ENCODE data around the gene PLAC1.

PLAC1 gene

GRCh38 chrX:134571796-134572195, 86.5 kb downstream of the PLAC1 start:
- Histone ChIP-seq H4K20me1 (ENCODE audit: insufficient read depth, low read length) (no peaks in the 10 kb centered on the region), H3K9ac (ENCODE audit: low read length) (no peak overlapping the region), H3K27me3 (ENCODE audit: low read depth, low read length) (no peaks in the 10 kb centered on the region), H3K27ac (ENCODE audit: low read length) (no peak overlapping the region), H3K79me2 (ENCODE audit: low read length) (no peaks in the 10 kb centered on the region), H3K4me2 (ENCODE audit: low read length) (no peak overlapping the region), H3K36me3 (replicated peaks; ENCODE audit: low read depth, low read length) (no peaks in the 10 kb centered on the region), H3K4me1 (ENCODE audit: low read length) (peaks cover 18% of the 10 kb centered on the region), H3K9me3 (ENCODE audit: insufficient read depth, low read length) (no peaks in the 10 kb centered on the region), H2AFZ (ENCODE audit: low read depth, low read length) (no peak overlapping the region), H3K4me3 (ENCODE audit: low read length) (no peak overlapping the region)
- TF ChIP-seq EZH2phosphoT487 (IDR thresholded peaks at IDR 0.05; ENCODE audit: low read depth): no peak
- TF ChIP-seq, protein P1, sequence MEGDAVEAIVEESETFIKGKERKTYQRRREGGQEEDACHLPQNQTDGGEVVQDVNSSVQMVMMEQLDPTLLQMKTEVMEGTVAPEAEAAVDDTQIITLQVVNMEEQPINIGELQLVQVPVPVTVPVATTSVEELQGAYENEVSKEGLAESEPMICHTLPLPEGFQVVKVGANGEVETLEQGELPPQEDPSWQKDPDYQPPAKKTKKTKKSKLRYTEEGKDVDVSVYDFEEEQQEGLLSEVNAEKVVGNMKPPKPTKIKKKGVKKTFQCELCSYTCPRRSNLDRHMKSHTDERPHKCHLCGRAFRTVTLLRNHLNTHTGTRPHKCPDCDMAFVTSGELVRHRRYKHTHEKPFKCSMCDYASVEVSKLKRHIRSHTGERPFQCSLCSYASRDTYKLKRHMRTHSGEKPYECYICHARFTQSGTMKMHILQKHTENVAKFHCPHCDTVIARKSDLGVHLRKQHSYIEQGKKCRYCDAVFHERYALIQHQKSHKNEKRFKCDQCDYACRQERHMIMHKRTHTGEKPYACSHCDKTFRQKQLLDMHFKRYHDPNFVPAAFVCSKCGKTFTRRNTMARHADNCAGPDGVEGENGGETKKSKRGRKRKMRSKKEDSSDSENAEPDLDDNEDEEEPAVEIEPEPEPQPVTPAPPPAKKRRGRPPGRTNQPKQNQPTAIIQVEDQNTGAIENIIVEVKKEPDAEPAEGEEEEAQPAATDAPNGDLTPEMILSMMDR (IDR thresholded peaks at IDR 0.05; ENCODE audit: low read depth, low read length): no peak

GRCh38 chrX:134570899-134571298, 87.4 kb downstream of the PLAC1 start:
- Histone ChIP-seq H3K4me2 (ENCODE audit: low read length) (peak overlapping the region; percentile 29), H3K27ac (ENCODE audit: low read length) (no peak overlapping the region), H3K27me3 (ENCODE audit: low read depth, low read length) (no peaks in the 10 kb centered on the region), H3K4me3 (ENCODE audit: low read length) (no peak overlapping the region), H3K36me3 (replicated peaks; ENCODE audit: low read depth, low read length) (no peaks in the 10 kb centered on the region), H3K9ac (ENCODE audit: low read length) (no peak overlapping the region), H3K4me1 (ENCODE audit: low read length) (peaks cover 18% of the 10 kb centered on the region), H3K9me3 (ENCODE audit: insufficient read depth, low read length) (no peaks in the 10 kb centered on the region), H4K20me1 (ENCODE audit: insufficient read depth, low read length) (no peaks in the 10 kb centered on the region), H2AFZ (ENCODE audit: low read depth, low read length) (no peak overlapping the region), H3K79me2 (ENCODE audit: low read length) (no peaks in the 10 kb centered on the region)
- TF ChIP-seq, protein P1 (IDR thresholded peaks at IDR 0.05; ENCODE audit: low read depth, low read length): no peak
- TF ChIP-seq EZH2phosphoT487 (IDR thresholded peaks at IDR 0.05; ENCODE audit: low read depth): no peak

DNA sequence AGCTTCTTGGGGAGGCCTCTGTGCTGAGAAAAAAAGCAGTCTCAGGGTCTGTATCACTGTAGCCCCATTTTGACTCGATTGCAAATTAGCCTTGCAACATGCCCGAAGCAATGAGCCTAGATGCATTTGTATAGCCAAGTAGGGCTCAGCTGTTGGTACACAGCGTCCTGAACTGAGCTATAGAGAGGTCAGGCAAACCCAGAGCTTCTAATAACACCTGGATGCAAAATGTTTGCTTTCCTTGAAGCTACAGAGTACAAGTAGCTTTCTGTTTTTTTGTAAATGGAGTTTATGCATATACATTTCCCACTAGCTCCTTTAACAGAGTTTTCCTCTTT, 87.8 kb downstream of the PLAC1 start:
- Histone ChIP-seq H2AFZ (ENCODE audit: low read depth, low read length) (0 out of 2 replicates have a peak overlapping the region, but pooled peaks have one; percentile 50), H3K4me2 (ENCODE audit: low read length) (no peak overlapping the region), H3K9me3 (ENCODE audit: insufficient read depth, low read length) (no peaks in the 10 kb centered on the region), H3K79me2 (ENCODE audit: low read length) (no peaks in the 10 kb centered on the region), H3K4me3 (ENCODE audit: low read length) (no peak overlapping the region), H3K4me1 (ENCODE audit: low read length) (peaks cover 18% of the 10 kb centered on the region), H3K9ac (ENCODE audit: low read length) (no peak overlapping the region), H4K20me1 (ENCODE audit: insufficient read depth, low read length) (no peaks in the 10 kb centered on the region), H3K27ac (ENCODE audit: low read length) (no peak overlapping the region), H3K27me3 (ENCODE audit: low read depth, low read length) (no peaks in the 10 kb centered on the region), H3K36me3 (replicated peaks; ENCODE audit: low read depth, low read length) (no peaks in the 10 kb centered on the region)
- TF ChIP-seq, protein P1 (IDR thresholded peaks at IDR 0.05; ENCODE audit: low read depth, low read length): no peak
- no peak for TF ChIP-seq EZH2phosphoT487 (IDR thresholded peaks at IDR 0.05; ENCODE audit: low read depth)

DNA sequence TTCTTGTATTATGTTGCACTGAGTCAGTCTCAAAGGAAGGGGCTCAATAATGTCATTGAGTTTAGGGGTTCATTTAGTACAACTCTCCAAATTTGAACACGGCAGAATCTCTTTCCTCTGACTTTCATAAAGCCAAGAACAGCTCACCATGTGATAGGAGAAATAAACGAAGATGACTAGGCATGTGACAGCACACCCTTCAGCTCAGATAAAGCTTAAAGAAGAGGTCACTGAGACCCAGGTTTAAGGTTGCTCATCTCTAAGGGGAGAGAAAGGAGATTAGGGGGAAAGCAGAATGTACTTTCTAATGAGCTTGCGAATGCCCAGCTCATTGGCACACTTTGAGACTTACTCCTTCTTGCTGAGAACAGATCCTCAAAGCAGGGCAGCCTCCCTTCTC, 89.0 kb downstream of the PLAC1 start:
- Histone ChIP-seq H3K36me3 (replicated peaks; ENCODE audit: low read depth, low read length) (no peaks in the 10 kb centered on the region), H3K27ac (ENCODE audit: low read length) (no peak overlapping the region), H3K9ac (ENCODE audit: low read length) (no peak overlapping the region), H4K20me1 (ENCODE audit: insufficient read depth, low read length) (no peaks in the 10 kb centered on the region), H3K4me2 (ENCODE audit: low read length) (no peak overlapping the region), H3K27me3 (ENCODE audit: low read depth, low read length) (no peaks in the 10 kb centered on the region), H3K4me3 (ENCODE audit: low read length) (no peak overlapping the region), H3K4me1 (ENCODE audit: low read length) (peaks cover 18% of the 10 kb centered on the region), H3K9me3 (ENCODE audit: insufficient read depth, low read length) (no peaks in the 10 kb centered on the region), H3K79me2 (ENCODE audit: low read length) (no peaks in the 10 kb centered on the region), H2AFZ (ENCODE audit: low read depth, low read length) (no peak overlapping the region)
- TF ChIP-seq EZH2phosphoT487 (IDR thresholded peaks at IDR 0.05; ENCODE audit: low read depth): no peak
- TF ChIP-seq, protein P1 (IDR thresholded peaks at IDR 0.05; ENCODE audit: low read depth, low read length): no peak

All from OCI-LY3 (cell line).